NCI-H82 (cell line): ENCODE results near the gene INTS12.

Source experiments
- DNase-seq: peaks from one replicate; lab custom pipeline; 2025; lab: John Stamatoyannopoulos, UW

Gene INTS12

DNA sequence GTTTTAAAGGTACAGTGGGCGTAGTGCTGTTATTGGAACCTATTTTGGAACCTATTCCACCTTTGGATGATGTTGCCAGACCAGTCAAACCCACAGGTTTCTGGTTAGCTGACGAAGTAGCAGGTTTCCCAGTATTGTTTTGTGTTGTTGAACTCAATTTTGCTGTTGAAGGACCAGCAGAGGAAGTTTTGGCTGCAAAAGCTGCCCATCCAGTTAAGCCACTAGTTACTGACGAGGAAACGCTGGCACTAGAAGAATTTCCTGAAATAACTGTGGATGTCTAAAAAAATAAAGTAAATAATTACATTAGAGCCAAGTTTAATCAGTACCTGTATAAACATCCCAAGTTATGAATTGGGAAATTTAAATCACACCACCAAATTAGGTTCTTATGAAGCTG is 25.5 kb downstream of the INTS12 start:
- no peak for DNase-seq

DNA sequence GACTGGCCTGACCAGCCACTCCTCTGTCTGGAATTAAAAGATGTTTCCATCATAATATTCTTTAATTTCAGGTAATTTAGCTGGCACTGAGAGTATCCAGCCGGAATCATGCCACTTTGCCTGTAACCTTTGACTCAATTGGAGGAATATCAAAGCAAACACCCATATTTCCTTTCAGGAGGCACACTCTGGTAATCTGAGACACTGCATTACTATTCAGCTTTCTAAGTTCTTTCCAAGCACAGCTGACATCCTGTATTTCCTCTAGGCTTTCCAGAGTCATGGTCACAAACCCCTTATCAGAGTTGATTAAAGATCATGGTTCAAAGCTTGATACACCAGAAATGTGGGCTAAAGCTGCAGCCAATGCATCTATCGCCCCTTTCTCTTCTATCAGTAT is 29.3 kb downstream of the INTS12 start:
- DNase-seq: no peak

DNA sequence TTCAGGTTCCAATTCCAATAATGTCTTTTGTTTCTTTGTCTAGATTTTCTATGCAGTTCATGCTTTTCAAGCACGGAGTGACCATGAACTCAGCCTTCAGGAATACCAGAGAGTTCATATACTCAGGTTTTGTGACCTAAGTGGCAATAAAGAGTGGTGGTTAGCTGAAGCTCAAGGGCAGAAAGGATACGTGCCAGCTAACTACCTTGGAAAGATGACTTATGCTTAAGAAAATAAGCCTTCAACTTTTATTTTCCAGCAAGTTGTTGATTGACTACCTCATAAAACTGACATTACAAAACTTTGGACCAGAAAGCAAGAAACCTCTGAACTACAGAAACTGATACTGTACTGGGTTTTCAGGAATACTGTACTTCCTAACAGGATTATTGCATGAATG is 30.8 kb downstream of the INTS12 start:
- DNase-seq: no peak

DNA sequence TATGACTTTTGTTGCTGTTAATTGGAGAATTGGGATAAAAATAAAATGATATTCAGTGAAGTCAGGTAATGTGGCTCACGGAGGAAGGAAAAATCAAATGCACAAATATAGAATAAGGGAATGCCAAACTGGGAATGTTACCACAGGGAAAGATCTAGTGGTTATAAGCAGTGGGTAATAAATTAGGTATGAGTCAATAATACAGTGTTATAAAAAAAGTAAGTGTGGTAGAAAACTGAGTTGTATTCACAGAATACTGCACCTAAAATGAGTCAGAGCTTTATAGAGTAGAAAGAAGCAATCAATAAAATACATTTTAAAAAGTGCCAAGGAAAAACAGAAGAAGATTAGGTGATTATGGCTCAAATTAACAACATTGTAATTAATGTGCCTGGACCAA is 34.5 kb downstream of the INTS12 start:
- no peak for DNase-seq

DNA sequence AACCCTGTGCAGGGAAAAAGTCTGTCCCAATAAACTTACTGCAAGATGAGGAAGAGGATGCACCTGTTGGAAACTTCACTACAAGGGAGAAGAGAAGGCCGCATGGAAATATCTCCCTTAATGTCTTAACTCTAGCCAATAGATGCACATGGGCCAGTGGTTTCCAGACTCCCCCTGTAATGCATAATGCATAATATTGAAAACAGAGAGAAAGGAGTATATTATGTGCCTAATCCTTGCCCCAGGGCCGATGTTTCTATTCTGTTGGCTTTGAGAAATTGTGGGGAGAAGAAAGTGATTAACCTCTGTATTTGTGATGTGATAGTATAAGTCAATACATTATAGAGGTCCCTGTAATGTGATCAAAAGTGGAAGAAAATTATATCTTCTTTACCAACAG is 37.2 kb downstream of the INTS12 start:
- DNase-seq: no peak

DNA sequence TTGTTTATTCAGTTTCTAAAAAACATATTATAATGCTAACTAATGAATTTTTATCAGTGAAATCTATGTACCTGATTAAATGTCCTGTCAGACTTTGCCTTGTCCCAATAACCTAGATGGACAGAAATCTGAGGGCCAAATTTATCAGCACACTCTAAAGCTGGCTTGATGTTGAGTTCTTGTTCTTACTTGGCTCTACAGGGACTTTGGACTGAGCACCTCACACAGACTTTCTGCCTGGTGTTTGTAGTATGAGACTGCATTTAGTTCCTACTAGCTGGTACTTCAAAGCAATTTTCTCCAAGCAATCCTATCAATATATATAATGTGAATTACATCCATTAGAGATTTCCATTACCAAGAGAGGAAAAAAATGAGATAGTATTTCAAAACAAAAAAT is 37.8 kb downstream of the INTS12 start:
- DNase-seq: no peak

DNA sequence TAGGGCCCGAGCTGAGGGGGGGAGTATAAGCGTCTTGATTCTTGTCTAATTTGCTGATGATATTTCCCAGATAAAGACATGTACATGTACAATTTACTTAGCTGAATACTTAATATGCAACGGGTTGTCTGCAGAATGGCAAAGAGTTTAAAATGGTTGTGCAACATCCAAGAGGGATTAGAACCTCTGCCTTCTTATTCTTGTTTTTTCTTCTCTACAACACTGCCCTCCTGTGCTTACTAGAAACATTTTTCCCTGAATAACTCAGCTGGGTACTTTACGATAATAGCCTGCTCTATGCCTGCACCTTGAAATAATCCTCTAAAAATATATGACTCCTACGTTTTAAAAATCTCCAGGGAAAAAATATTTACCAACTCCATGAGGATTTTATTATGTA is 41.8 kb downstream of the INTS12 start:
- peak; percentile 49 for DNase-seq

DNA sequence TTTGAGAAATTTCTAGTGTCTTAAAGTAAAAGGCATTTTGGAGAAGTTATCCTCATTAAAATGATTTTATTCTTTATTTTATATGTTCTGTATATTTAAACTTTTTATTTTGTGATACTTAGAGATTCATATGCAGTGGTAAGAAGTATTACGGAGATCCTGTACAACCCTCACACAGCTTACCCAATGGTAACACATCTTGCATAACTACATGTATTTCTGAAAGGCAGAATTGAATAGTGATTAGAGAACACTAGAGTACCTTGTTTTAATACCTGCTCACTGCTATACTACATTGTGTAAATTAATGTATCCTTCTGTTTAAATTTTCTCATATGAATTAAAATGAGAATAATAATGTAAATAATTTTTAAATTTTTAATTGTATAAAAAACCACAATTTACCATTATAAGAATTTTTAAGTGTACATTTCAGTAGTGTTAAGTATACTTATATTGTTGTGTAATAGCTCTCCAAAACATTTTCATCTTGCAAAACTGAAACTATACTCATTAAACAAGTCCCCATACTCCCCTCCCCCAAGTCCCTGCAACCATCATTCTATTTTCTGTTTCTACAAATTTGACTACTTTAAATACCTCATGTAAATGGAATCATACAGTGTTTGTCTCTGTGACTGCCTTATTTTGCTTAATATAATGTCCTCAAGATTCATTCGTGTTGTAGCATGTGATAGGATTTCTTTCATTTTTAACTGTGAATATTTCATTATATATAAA is 45.4 kb downstream of the INTS12 start:
- DNase-seq: no peak

DNA sequence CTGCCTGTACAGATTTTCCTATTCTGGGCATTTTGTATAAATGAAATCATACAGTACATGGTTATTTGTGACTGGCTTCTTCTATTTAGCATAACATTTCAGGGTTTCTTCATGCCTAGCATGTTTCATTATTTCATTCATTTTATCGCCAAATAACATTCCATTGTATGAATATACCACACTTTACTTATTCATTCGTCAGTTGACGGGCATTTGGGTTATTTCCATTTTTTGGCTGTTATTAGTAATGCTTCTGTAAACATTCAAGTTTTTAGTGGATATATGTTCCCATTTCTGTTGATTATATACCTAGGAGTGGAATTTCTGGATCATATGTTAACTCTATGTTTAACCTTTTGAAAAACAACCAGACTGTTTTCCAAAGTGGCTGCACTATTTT is 47.5 kb downstream of the INTS12 start:
- no peak for DNase-seq

DNA sequence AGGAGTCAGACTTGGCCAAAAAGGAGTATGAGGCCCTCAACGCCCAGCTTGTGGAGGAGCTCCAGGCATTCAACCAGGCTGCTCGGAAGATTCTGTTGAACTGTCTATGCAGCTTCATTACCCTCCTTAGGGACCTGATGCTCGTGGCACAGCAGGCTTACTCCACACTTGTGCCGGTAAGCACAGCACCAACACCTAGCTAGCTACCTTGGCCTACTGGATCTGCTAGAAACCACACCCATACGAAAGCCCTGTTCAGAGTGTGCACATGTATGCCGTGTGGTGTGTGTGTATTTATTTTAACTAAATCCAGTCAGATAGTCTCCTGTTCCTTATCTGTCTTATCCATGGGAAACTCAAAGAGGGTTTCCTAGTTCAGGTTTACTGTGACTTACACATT is 49.3 kb downstream of the INTS12 start:
- DNase-seq: no peak

DNA sequence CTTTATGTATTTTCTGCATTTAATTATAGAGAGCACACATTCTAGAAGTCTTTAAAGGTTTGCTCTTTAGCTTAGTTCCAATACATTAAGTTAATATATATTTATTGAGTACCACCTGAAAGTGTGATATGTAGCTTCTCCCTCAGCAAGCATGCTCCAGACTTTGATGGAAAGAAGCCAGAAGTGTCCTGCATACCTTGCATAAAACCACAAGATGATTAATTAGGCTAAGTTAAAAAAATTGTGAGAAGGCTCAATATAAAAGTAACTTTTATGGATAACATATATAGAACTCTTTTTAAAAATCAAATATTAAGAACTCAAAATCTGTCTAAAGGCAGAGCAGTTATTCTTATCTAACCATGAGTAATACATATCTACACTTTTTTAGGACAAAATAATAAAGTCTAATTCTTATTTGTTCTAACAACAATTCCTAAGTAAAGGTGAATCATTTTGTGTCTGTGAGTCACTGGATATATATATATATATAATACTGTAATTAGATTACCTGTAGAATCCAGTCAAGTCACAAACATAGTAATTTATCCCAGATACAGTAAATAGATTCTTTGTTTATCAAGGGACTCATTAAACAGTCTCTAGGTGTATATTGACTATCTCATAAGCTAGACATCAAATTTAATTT is 51.2 kb downstream of the INTS12 start:
- no peak for DNase-seq

DNA sequence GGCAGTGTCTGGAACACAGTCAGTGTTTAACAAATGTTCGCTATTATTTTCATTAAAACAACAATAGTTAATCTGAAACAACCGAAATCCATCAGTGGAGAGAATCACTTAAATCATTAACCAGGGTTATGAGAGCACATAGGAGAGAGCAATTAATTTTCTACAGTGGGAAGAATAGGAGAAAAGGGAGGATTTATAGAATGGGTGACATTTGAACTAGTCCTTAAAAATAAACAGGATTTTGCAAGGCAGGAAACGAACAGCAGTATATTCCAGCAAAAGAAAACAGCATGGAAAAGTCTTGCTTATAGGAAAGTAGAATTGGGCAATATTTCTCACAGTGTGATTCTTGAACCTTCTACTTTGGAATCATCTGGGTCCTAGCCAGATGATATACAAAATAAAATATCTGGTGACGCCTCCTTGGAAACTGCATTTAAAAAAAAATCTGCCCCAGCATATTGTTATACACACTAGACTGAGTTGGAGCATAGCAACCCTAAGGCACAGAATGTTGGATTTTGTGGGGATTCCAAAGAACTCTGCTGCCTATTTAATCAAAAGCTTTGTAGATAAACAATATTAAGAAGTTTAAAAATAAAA is 56.1 kb downstream of the INTS12 start:
- DNase-seq: no peak

DNA sequence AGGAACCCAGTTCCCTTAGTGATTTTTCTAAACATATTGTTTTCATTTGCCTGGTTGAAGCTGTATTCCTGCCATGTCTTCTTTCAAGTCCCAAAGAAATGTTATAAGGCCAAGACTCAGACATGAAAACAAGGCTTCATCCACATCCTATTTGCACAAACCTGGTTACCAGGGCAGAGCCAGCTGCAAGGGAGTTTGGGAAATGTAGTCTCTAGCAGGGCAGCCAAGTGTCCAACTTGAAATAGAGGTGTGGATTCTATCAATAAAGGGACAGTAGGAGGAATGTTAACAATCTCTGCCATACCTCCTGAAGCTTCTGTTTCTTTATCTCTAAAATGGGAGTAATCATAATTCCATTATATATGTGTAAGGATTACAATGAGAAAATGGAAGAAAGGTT is 56.6 kb downstream of the INTS12 start:
- DNase-seq: peak; percentile 4

DNA sequence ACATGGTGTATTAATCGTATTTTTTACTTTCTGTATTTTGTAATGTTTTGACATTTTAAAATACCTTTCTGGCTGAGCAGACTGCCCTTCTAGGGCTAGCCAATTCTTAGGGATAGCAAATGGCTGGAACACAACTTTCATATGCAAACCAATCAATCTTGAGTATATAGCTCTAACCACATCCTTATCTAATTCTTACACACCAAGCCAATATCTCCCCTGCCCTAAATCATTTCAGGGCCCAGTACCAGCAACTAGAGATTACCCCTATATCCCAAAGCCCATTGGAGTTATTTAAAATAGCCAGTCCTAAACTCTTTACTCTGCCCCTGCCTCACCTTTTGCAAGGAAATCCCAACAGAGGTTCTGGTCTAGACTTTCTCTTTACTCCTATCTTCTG is 58.3 kb downstream of the INTS12 start:
- DNase-seq: no peak

DNA sequence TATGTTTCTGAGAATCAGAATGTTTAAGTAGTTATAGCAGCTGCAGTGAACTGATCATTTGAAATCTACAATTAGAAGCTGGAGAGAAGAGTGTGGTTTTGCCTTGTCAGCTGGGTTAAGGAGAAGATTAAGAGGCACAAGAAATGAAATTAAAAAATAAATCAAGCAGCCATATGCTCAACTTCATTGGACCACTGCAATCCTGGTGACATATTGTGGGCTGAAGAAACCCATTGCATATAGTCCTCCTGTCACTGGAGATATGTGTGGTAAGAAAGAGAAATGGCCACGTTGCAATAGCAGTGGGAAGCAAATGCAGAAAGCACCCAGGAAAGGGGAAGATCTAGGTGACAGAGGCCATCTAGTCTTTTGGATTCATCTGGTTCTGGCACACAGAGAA is 63.0 kb downstream of the INTS12 start:
- no peak for DNase-seq

DNA sequence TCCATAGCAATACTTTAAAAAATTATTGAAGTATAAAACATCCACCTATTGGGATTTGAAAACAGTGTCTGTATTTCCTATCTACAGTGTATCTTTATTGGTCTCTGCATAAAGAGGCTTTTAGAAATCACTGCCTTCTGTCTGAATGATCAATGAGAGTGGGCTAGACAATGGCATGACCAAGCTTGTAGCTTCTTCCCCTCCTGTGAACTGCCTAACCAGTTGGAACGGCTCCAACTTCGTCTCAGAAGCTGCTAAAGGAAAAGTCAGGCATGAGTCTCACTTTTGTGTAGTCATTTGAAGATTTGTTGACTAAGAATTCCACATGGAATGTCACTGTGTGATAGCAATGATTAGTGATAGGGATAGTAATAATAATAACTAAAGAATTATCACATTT is 64.2 kb downstream of the INTS12 start:
- DNase-seq: peak; percentile 39

DNA sequence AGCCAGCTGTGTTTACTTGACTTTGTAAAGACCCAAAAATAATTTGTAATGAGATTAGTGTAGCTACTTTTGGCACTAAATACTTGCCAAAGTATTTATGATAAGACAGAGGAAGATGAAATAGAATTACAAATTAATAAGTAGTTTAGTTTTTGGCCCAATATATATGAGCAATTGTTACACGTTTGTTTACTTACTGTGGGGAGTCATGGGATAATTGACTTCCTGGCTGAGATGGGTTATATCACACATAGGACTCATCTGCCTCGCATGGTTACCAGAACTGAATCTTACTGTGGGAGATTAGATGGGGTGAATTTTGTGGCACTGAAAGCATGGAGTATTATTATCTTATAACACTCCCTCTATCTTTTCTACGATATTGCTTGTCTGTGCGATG is 66.6 kb downstream of the INTS12 start:
- no peak for DNase-seq

DNA sequence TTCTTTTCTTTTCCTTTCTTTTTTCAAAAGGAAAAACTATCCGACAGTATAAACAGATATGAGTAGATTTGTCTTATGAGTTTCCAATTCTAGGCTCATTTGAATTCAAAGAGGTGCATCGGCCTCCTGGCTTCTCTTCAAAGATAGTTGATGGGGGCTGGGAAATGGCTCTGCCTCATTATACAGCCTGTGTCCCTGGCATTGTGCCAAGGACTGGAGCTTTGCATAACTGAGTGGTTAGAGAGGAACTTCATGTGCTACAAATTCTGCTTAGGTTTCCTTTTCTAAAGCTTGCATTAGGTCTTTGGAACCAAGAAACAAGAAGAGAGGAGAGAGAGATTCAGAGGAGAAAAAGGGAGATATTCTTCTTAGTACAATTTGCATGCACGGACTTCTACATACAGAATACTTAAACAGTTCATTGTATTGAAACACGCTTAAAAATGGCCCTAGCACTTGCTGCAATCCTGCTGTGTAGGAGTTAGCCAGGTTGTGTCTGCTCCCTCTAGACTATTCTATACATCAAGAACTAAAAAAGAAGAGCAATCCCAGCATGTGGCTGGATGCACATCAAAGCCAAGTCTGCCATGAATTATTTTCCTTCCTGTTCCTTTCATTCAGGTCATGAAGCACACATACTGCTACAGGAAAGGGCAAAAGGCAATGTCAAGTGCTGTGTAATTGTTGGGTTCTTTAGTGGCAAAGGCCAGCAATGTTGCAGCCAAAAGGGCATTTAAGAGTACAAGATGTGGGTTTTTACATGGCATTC is 70.9 kb downstream of the INTS12 start:
- peak; percentile 91 for DNase-seq

DNA sequence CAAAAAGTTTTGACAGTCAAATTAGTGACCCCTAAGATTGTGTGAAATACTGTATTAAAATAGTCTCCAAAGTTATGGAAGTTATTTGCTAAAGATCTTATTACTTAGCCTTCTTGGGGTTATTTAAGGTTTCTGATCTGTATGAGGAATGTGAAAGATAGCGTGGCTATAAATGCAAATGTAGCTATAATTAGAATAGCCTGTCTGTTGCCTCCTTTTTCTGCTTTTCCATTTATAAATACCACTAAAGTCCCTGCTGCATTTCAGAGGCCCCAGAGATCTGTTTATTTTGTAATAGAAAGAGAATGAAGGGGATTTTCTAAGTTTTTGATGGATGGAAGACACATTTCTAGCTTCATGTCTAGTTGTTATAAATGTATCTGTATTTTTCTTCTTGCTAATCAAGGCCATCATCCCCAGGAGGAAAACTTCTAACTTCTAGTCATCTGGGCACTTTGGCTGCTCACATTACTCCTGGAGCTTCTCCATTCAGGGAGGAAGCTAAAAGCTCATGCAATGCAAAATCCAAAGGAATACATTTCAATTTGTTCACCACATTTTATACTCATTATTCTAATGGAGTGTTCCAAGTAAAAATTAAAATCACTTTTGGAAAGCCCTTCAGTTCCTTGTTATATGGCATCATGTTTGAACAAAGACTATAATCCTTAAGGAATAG is 73.9 kb downstream of the INTS12 start:
- no peak for DNase-seq

DNA sequence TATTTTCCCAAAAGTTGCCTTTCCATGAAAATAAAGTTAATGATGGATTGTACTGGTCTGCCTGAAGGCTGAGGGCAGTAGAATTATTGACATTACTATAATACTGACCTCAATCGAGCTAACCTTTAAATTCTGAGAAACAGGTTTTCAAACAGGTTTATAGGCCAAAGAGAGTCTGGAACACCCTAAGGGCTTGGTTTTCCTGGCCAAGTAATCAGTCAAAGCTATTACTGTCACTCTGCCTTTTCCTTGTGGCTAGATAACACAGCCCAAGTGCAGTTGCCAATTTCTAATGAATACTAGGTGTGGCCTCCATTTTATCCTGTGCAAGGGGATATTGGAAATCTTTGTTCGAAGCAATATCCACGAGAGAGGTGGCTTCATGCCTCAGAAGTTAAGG is 75.2 kb downstream of the INTS12 start:
- DNase-seq: no peak
